ENCODE data around the gene ALX4.

ALX4 gene

DNA sequence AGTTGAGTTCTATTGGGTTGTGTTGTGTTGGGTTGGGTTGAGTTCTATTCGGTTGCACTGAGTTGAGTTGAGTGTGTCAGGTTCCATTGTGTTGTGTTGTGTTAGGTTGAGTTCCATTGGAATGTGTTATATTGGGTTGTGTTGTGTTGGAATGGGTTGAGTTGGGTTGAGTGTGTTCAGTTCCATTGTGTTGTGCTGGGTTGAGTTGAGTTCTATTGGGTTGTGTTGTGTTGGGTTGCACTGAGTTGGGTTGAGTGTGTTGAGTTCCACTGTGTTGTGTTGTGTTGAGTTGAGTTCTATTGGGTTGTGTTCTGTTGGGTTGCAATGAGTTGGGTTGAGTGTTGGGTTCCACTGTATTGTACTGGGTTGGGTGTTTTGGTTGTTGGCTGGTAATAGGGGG lies 35.5 kb downstream of the ALX4 start:
- DNase-seq (ENCODE audit: insufficient read length, low spot score) (no peak), FAIRE-seq (no peak)

GRCh38 chr11:44271286-44271685 lies 38.7 kb downstream of the ALX4 start:
- no peak for TF ChIP-seq POLR2AphosphoS5 (IDR thresholded peaks at IDR 0.05; ENCODE audit: low read depth, low read length)
- TF ChIP-seq SPI1 (IDR thresholded peaks at IDR 0.05; ENCODE audit: low read depth, low read length), result no peak
- TF ChIP-seq PAX5 (IDR thresholded peaks at IDR 0.05; ENCODE audit: insufficient read depth, low read length, severe bottlenecking), result no peak
- TF ChIP-seq POU2F2 (IDR thresholded peaks at IDR 0.05; ENCODE audit: low read depth, low read length), result no peak
- no peak for TF ChIP-seq POLR2A (IDR thresholded peaks at IDR 0.05; ENCODE audit: low read depth, low read length)
- no peak for TF ChIP-seq TAF1 (IDR thresholded peaks at IDR 0.05; ENCODE audit: low read depth, low read length)
- no peak for FAIRE-seq
- no peak for DNase-seq (ENCODE audit: insufficient read length, low spot score)

More for the DNA sequence above, 35.5 kb downstream of the ALX4 start:
- TF ChIP-seq TAF1 (IDR thresholded peaks at IDR 0.05; ENCODE audit: low read depth, low read length) (no peak), PAX5 (IDR thresholded peaks at IDR 0.05; ENCODE audit: insufficient read depth, low read length, severe bottlenecking) (no peak), POLR2A (IDR thresholded peaks at IDR 0.05; ENCODE audit: low read depth, low read length) (no peak), POLR2AphosphoS5 (IDR thresholded peaks at IDR 0.05; ENCODE audit: low read depth, low read length) (no peak), SPI1 (IDR thresholded peaks at IDR 0.05; ENCODE audit: low read depth, low read length) (no peak), POU2F2 (IDR thresholded peaks at IDR 0.05; ENCODE audit: low read depth, low read length) (no peak)

DNA sequence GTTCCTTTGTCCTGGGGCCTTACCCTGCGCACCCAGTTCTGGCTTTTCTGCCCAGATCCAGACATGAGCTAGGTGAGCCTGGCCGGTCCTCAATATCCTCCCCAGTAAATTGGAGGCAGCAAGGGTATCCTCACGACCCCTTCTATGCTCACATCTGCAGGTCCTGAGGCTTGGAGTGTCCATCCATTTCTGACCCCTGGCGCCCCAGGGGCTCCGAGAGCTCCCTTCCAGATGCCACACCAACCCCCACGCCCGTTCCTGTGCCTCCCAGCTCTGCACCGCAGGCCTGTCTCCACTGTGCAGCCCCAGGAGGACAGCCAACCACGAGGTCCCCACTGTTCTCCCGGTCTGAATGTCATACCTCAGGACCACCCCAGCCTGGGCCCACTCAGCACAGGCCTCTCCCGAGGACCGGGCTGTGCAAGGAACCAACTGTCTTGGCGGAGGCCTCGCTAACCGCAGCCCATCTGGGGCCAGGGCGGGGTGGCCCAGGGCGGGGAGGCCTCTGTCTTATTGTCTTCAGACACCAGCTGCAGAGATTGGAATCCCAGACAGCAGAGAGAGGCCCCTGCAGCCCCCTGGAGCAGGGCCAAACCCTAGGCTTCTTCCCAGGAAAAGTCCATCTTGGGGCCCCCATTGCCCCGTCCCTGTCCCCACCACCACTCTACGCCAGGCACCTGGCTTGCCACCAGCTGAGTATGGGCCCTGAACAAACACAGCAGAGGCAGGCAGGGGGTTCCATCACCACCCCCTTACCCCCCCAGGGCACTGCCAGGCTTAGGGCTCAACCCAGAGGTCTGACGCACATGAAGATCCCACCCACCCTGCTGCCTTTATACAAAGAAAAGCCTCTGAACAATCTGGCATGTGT lies 39.3 kb downstream of the ALX4 start:
- TF ChIP-seq POU2F2 (IDR thresholded peaks at IDR 0.05; ENCODE audit: low read depth, low read length) (no peak), POLR2A (IDR thresholded peaks at IDR 0.05; ENCODE audit: low read depth, low read length) (no peak), SPI1 (IDR thresholded peaks at IDR 0.05; ENCODE audit: low read depth, low read length) (no peak), POLR2AphosphoS5 (IDR thresholded peaks at IDR 0.05; ENCODE audit: low read depth, low read length) (no peak), TAF1 (IDR thresholded peaks at IDR 0.05; ENCODE audit: low read depth, low read length) (no peak), PAX5 (IDR thresholded peaks at IDR 0.05; ENCODE audit: insufficient read depth, low read length, severe bottlenecking) (no peak)
- FAIRE-seq (no peak), DNase-seq (ENCODE audit: insufficient read length, low spot score) (no peak)

- DNase-seq (ENCODE audit: insufficient read length, low spot score) (no peak), FAIRE-seq (no peak)
These were observed 40.3 kb downstream of the ALX4 start for GRCh38 chr11:44269369-44270351.

GRCh38 chr11:44268614-44269080 lies 41.3 kb downstream of the ALX4 start:
- DNase-seq (ENCODE audit: insufficient read length, low spot score) (no peak), FAIRE-seq (no peak)
- TF ChIP-seq POLR2AphosphoS5 (IDR thresholded peaks at IDR 0.05; ENCODE audit: low read depth, low read length) (no peak), TAF1 (IDR thresholded peaks at IDR 0.05; ENCODE audit: low read depth, low read length) (no peak), SPI1 (IDR thresholded peaks at IDR 0.05; ENCODE audit: low read depth, low read length) (no peak), POU2F2 (IDR thresholded peaks at IDR 0.05; ENCODE audit: low read depth, low read length) (no peak), PAX5 (IDR thresholded peaks at IDR 0.05; ENCODE audit: insufficient read depth, low read length, severe bottlenecking) (no peak), POLR2A (IDR thresholded peaks at IDR 0.05; ENCODE audit: low read depth, low read length) (no peak)

More at GRCh38 chr11:44269369-44270351, 40.3 kb downstream of the ALX4 start:
- TF ChIP-seq SPI1 (IDR thresholded peaks at IDR 0.05; ENCODE audit: low read depth, low read length) (no peak), TAF1 (IDR thresholded peaks at IDR 0.05; ENCODE audit: low read depth, low read length) (no peak), POLR2AphosphoS5 (IDR thresholded peaks at IDR 0.05; ENCODE audit: low read depth, low read length) (no peak), POLR2A (IDR thresholded peaks at IDR 0.05; ENCODE audit: low read depth, low read length) (no peak), POU2F2 (IDR thresholded peaks at IDR 0.05; ENCODE audit: low read depth, low read length) (no peak), PAX5 (IDR thresholded peaks at IDR 0.05; ENCODE audit: insufficient read depth, low read length, severe bottlenecking) (no peak)

DNA sequence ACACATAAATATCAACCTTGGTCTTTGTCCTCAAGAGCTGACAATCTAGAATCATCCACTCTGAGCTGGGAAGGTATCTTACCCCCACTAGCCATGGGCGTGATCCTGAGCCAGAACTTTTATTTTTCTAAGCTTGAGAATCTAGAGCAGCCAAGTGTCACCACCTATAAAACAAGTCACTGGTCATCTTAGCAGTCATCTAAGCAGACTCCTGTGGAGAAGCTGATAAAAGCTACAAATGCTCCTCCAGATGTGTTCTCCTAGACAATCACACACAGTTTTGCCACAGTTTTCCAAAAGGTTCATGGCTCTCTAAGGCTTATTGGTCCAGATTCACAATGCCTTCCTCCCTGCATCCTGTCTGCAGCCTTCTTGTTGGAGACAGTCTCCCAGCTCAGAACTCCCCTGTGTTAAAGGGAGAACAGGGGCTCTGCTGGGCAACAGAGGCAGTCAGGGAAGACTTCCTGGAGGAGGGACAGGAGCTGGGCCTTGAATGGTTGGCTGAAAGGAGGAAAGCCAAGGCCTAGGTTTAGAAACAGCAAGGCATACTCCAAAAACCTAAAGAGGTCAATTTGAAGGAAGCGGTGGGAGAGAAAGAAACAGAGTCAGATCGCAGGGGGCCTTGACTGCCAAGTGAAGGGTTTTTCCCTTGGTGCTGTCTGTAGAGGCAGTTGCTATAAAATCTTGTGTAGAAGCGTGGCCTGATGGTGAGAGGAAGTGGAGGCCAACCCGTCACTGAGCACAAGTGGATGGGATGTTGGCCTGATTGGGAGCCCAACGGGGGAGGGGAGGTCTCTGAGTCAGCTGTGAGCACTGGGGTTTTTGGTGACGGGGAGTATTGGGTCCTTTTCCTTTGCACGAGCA lies 42.0 kb downstream of the ALX4 start:
- TF ChIP-seq POLR2A (IDR thresholded peaks at IDR 0.05; ENCODE audit: low read depth, low read length) (no peak), POLR2AphosphoS5 (IDR thresholded peaks at IDR 0.05; ENCODE audit: low read depth, low read length) (no peak), TAF1 (IDR thresholded peaks at IDR 0.05; ENCODE audit: low read depth, low read length) (no peak), SPI1 (IDR thresholded peaks at IDR 0.05; ENCODE audit: low read depth, low read length) (no peak), POU2F2 (IDR thresholded peaks at IDR 0.05; ENCODE audit: low read depth, low read length) (no peak), PAX5 (IDR thresholded peaks at IDR 0.05; ENCODE audit: insufficient read depth, low read length, severe bottlenecking) (no peak)
- FAIRE-seq (no peak), DNase-seq (ENCODE audit: insufficient read length, low spot score) (no peak)

GRCh38 chr11:44267006-44267749 lies 42.8 kb downstream of the ALX4 start:
- DNase-seq (ENCODE audit: insufficient read length, low spot score) (no peak), FAIRE-seq (no peak)

More at GRCh38 chr11:44267006-44267749, 42.8 kb downstream of the ALX4 start:
- no peak for TF ChIP-seq PAX5 (IDR thresholded peaks at IDR 0.05; ENCODE audit: insufficient read depth, low read length, severe bottlenecking)
- TF ChIP-seq POLR2A (IDR thresholded peaks at IDR 0.05; ENCODE audit: low read depth, low read length), result no peak
- no peak for TF ChIP-seq SPI1 (IDR thresholded peaks at IDR 0.05; ENCODE audit: low read depth, low read length)
- no peak for TF ChIP-seq TAF1 (IDR thresholded peaks at IDR 0.05; ENCODE audit: low read depth, low read length)
- no peak for TF ChIP-seq POU2F2 (IDR thresholded peaks at IDR 0.05; ENCODE audit: low read depth, low read length)
- no peak for TF ChIP-seq POLR2AphosphoS5 (IDR thresholded peaks at IDR 0.05; ENCODE audit: low read depth, low read length)

Measured in GM12891 (cell line).